ENCODE results near the gene NUTM2A. TPM values are rescaled to one million over a fixed set of nuclear protein-coding genes. Genes with fewer than 3 reads are reported as not detected.
"Not testable (repeated sequence)": the region's sequence is repeated elsewhere in the genome, so short reads cannot be mapped to it uniquely, and the experiment has no call there.

Gene NUTM2A
- total RNA-seq, 1 donor from 2014 or later = 2.1 TPM

- DNase-seq = not testable (repeated sequence)
These were observed 55.6 kb downstream of the NUTM2A start for GRCh38 chr10:87280749-87281392.

Other genes starting within 250 kb of the NUTM2A start
- 25.8 TPM for gene FAM25A, start 205.2 kb upstream of the NUTM2A start, total RNA-seq
- 144 TPM for gene GLUD1, start 130.6 kb upstream of the NUTM2A start, total RNA-seq
- 40.9 TPM for gene SHLD2, start 130.2 kb upstream of the NUTM2A start, total RNA-seq
- 3.5 TPM for gene NUTM2D, start 132.3 kb downstream of the NUTM2A start, total RNA-seq

All from tongue (tissue), 2 donors.